PC-3 (cell line): ENCODE results near the gene LEP. TPM values are rescaled to one million over a fixed set of nuclear protein-coding genes. Genes with fewer than 3 reads are reported as not detected.

Experiments used
- ATAC-seq: fragments of 200-7000 bp; cut with Tn5 transposase; 2 replicates; pipeline ENCODE4 v1.9.1; 2020; ENCODE audit warnings: mild to moderate bottlenecking, moderate library complexity
- BruUV-seq: library from RNA; stranded (reverse); fragments of 400-500 nt; replicated peaks from 2 replicates; lab custom pipeline; 2021; lab: Mats Ljungman, UMichigan
- CTCF ChIA-PET: fragments of 300-600 bp; sonication (Branson Sonifier 250); formaldehyde crosslinking; loops from one replicate; lab custom pipeline; 2022; ENCODE audit warnings: antibody characterized with exemption; lab: Charles Lee
- POLR2A ChIA-PET: fragments of 300-600 bp; sonication (Branson Sonifier 250); formaldehyde crosslinking; loops from one replicate; lab custom pipeline; 2022; ENCODE audit warnings: antibody characterized with exemption; ENCODE audit not compliant: unreplicated experiment; lab: Charles Lee
- DNase-seq: peaks from one replicate; pipeline ENCODE4 v3.0.0-alpha.2; 2015
- H2AFZ ChIP-seq: fragments of 300-600 bp; sonication (generic); 2 replicates; pipeline ENCODE4 v1.6.0; 2016; ENCODE audit warnings: antibody characterized with exemption, low read length
- H3F3A ChIP-seq: fragments of 300-600 bp; sonication (generic); one replicate; pipeline ENCODE4 v1.6.0; 2017; ENCODE audit warnings: antibody characterized with exemption, low read length, control low read depth, mild to moderate bottlenecking; ENCODE audit not compliant: unreplicated experiment
- H3K27ac ChIP-seq: fragments of 300-600 bp; sonication (generic); 2 replicates; pipeline ENCODE4 v1.5.1; 2016; ENCODE audit warnings: mild to moderate bottlenecking, low read length
- H3K27me3 ChIP-seq: fragments of 300-600 bp; sonication (generic); 2 replicates; pipeline ENCODE4 v1.6.1; 2016; ENCODE audit warnings: low read length, mixed read lengths
- H3K36me3 ChIP-seq: fragments of 300-600 bp; sonication (generic); 2 replicates; pipeline ENCODE4 v1.6.1; 2016; ENCODE audit warnings: low read depth, mixed run types, low read length, mixed read lengths
- H3K4me1 ChIP-seq: fragments of 300-600 bp; sonication (generic); 2 replicates; pipeline ENCODE4 v1.5.1; 2016; ENCODE audit warnings: low read length; ENCODE audit not compliant: insufficient read depth
- H3K4me2 ChIP-seq: fragments of 300-600 bp; sonication (generic); 2 replicates; pipeline ENCODE4 v1.6.0; 2016; ENCODE audit warnings: low read length
- H3K4me3 ChIP-seq: fragments of 300-600 bp; sonication (generic); 2 replicates; pipeline ENCODE4 v1.5.1; 2016; ENCODE audit warnings: mild to moderate bottlenecking, low read length, mixed read lengths
- H3K79me2 ChIP-seq: fragments of 300-600 bp; sonication (generic); 2 replicates; pipeline ENCODE4 v1.6.1; 2017; ENCODE audit warnings: low read length, mixed read lengths
- H3K9ac ChIP-seq: fragments of 300-600 bp; sonication (generic); 2 replicates; pipeline ENCODE4 v1.6.0; 2016; ENCODE audit warnings: mild to moderate bottlenecking, low read length
- H3K9me2 ChIP-seq: fragments of 300-600 bp; sonication (generic); replicated peaks from 2 replicates; pipeline ENCODE4 v1.6.1; 2016; ENCODE audit warnings: mixed run types, low read length, mixed read lengths
- H3K9me3 ChIP-seq: fragments of 300-600 bp; sonication (generic); 2 replicates; pipeline ENCODE4 v1.6.1; 2016; ENCODE audit warnings: low read length, mixed read lengths
- H4K20me1 ChIP-seq: fragments of 300-600 bp; sonication (generic); 2 replicates; pipeline ENCODE4 v1.6.1; 2016; ENCODE audit warnings: low read length, mixed read lengths
- CTCF ChIP-seq: fragments of 300-600 bp; sonication (generic); conservative IDR thresholded peaks from 2 replicates; pipeline ENCODE4 v1.5.1; 2017; ENCODE audit warnings: antibody characterized with exemption, low read depth, mild to moderate bottlenecking, low read length
- EZH2 ChIP-seq: fragments of 300-600 bp; sonication (generic); IDR thresholded peaks from one replicate; pipeline ENCODE4 v1.6.1; 2017; ENCODE audit warnings: antibody characterized with exemption, mild to moderate bottlenecking, low read length; ENCODE audit not compliant: unreplicated experiment
- EZH2phosphoT487 ChIP-seq: fragments of 300-600 bp; sonication (generic); IDR thresholded peaks from 2 replicates; pipeline ENCODE4 v1.6.1; 2018; ENCODE audit warnings: mild to moderate bottlenecking, antibody characterized with exemption, low read length, borderline replicate concordance
- intact Hi-C: fragments of 100-400 bp; cut with micrococcal nuclease; formaldehyde crosslinking; loops from 2 replicates; pipeline ENCODE4 v1.9.0; 2023
- total RNA-seq: library from RNA; depleted of rRNA; stranded (reverse); fragments of >200 nt; gene quantifications from 2 replicates; pipeline ENCODE4 v1.2.3, GENCODE V29; 2014

LEP gene
- total RNA-seq, 1 experiment from 2014 or later = not detected

DNA sequence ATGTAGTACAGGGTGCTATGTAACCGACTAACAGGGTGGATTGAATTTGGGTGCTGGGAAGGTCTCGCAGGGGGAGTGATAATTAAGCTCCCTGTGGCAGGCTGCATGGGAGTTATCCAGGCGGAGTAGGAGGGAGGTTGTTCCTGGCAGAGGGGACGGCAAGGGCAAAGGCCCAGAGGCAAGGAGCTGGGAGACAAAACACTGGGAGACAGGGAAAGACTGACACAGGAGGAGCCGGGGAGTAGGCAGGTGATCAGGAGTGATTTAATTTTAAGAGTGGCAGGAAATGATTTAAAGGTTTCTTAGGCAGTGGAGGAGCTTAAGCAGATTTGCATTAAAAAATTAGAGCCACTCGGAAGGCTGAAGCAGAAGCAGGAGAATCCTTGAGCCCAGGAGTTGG lies 40.7 kb upstream of the LEP start:
- Histone ChIP-seq H3F3A (no peaks in the 10 kb centered on the region), H3K27me3 (peaks cover 23% of the 10 kb centered on the region), H3K79me2 (no peaks in the 10 kb centered on the region), H3K27ac (no peak overlapping the region), H4K20me1 (no peaks in the 10 kb centered on the region), H3K4me3 (no peak overlapping the region), H3K4me1 (no peaks in the 10 kb centered on the region), H2AFZ (no peak overlapping the region), H3K4me2 (no peak overlapping the region), H3K36me3 (no peaks in the 10 kb centered on the region), H3K9ac (no peak overlapping the region), H3K9me2 (no peaks in the 10 kb centered on the region), H3K9me3 (0 out of 2 replicates have a peak, but pooled peaks cover 3% of the 10 kb centered on the region)
- intact Hi-C loops = loop anchor here (10.0 kb wide), 1 partner anchor 496 kb away; no protein-coding TSS in a partner anchor
- ATAC-seq (no peak), DNase-seq (no peak)
- ChIA-PET POLR2A (no interaction called here), CTCF (interaction anchor here (0.6 kb wide), 1 partner anchor 143 kb away, joined by 3 read pairs; the partner anchor contains the start of gene RBM28)
- BruUV-seq = no TSS peak
- TF ChIP-seq CTCF (no peak), EZH2 (no peak), EZH2phosphoT487 (no peak)

- no peaks in the 10 kb centered on the region for H3K4me1 ChIP-seq
- H3K4me3 ChIP-seq = no peak overlapping the region
- no peaks in the 10 kb centered on the region for H3K9me2 ChIP-seq
- ATAC-seq = no peak
- H3K9me3 ChIP-seq = no peaks in the 10 kb centered on the region
- BruUV-seq = no TSS peak
- ChIA-PET CTCF (no interaction called here), POLR2A (no interaction called here)
- no peak overlapping the region for H3K9ac ChIP-seq
- H4K20me1 ChIP-seq = no peaks in the 10 kb centered on the region
- peaks cover 23% of the 10 kb centered on the region for H3K27me3 ChIP-seq
- no peaks in the 10 kb centered on the region for H3K36me3 ChIP-seq
- no peaks in the 10 kb centered on the region for H3K79me2 ChIP-seq
- H2AFZ ChIP-seq = no peak overlapping the region
- intact Hi-C loops = loop anchor here (10.0 kb wide), 1 partner anchor 496 kb away; no protein-coding TSS in a partner anchor
- H3F3A ChIP-seq = no peaks in the 10 kb centered on the region
- TF ChIP-seq EZH2phosphoT487 (no peak), EZH2 (no peak), CTCF (no peak)
- no peak for DNase-seq
- H3K27ac ChIP-seq = no peak overlapping the region
- no peak overlapping the region for H3K4me2 ChIP-seq
Observed at GRCh38 chr7:128201067-128201689, 39.9 kb upstream of the LEP start.

GRCh38 chr7:128201690-128202085 lies 39.4 kb upstream of the LEP start:
- H3K4me2 ChIP-seq = no peak overlapping the region
- ChIA-PET CTCF (no interaction called here), POLR2A (no interaction called here)
- H4K20me1 ChIP-seq = no peaks in the 10 kb centered on the region
- peaks cover 23% of the 10 kb centered on the region for H3K27me3 ChIP-seq
- H2AFZ ChIP-seq = no peak overlapping the region
- TF ChIP-seq CTCF = no peak
- TF ChIP-seq EZH2 = no peak
- no peak for TF ChIP-seq EZH2phosphoT487
- no peaks in the 10 kb centered on the region for H3K79me2 ChIP-seq
- no TSS peak for BruUV-seq
- no peaks in the 10 kb centered on the region for H3F3A ChIP-seq
- H3K4me3 ChIP-seq = no peak overlapping the region
- no peak overlapping the region for H3K9ac ChIP-seq
- no peak overlapping the region for H3K27ac ChIP-seq
- H3K4me1 ChIP-seq = no peaks in the 10 kb centered on the region
- no peaks in the 10 kb centered on the region for H3K36me3 ChIP-seq
- no peaks in the 10 kb centered on the region for H3K9me2 ChIP-seq
- no peaks in the 10 kb centered on the region for H3K9me3 ChIP-seq
- ATAC-seq (no peak), DNase-seq (no peak)
- intact Hi-C loops = loop anchor here (10.0 kb wide), 1 partner anchor 497 kb away; no protein-coding TSS in a partner anchor
